GM21825 (cell line): Measurements from ENCODE around the gene FAM228B.

ENCODE experiments used
- ATAC-seq: cut with Tn5 transposase; IDR thresholded peaks from one replicate; pipeline ENCODE4 v1.9.1; 2021; ENCODE audit warnings: mild to moderate bottlenecking, moderate library complexity; ENCODE audit not compliant: unreplicated experiment

FAM228B gene

GRCh38 chr2:24200799-24201198, 77.5 kb downstream of the FAM228B start:
- no peak for ATAC-seq

DNA sequence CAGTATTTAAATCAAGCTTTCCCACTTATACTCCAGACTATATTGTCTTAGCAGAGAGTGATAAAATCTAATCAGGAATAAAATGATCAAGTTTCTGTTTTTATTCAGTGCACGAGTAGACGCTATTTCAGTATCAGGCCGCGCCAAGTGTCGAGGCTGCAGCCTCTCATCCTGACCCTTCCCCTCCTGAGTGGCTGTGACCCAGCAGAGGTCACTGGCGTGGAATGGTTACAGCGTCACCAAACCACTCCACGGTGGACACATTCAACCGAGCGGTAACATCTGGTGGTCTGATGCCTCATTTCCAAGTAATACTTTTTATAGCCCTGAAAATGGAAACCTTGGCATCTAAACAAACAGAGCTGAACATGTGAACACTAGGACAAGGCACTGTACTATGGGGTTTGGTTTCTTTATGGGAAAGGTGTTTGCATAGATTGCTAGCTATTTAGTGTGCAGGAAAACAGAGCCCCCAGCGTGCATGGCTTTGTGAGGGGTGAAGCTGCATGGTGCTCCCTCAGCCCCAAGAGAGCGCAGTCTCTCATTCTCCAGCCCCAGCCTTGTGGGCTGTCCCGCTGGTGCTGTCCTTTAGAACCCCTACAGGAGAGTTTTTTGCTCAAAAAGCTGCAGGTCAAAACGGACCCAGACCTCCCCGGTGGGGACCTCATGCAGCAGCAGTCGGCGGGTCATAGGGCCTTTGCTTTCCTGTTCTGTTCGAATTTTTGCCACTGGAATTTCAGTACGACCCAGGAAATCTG, 79.9 kb downstream of the FAM228B start:
- no peak for ATAC-seq

DNA sequence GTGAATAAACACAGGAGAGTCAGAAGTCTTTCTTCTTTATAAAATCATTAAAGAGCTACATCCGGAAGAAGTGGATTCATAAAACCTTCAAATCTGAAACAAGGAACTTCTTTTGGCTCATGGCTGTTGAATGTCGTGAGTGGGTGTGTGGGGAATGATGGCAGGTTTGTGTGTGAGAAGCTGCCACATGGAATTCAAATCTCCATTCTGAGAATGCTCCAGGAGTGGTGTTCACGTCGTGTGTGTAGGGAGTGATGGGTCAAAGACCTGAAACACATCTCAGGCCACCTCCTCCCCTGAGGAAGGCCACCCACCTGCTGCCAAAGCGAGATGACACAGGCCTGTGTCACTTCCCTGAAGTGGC, 80.5 kb downstream of the FAM228B start:
- no peak for ATAC-seq

GRCh38 chr2:24204505-24204904, 81.2 kb downstream of the FAM228B start:
- no peak for ATAC-seq

GRCh38 chr2:24205131-24205530, 81.9 kb downstream of the FAM228B start:
- no peak for ATAC-seq

- ATAC-seq = no peak
Measured at GRCh38 chr2:24206242-24206641, 83.0 kb downstream of the FAM228B start.

DNA sequence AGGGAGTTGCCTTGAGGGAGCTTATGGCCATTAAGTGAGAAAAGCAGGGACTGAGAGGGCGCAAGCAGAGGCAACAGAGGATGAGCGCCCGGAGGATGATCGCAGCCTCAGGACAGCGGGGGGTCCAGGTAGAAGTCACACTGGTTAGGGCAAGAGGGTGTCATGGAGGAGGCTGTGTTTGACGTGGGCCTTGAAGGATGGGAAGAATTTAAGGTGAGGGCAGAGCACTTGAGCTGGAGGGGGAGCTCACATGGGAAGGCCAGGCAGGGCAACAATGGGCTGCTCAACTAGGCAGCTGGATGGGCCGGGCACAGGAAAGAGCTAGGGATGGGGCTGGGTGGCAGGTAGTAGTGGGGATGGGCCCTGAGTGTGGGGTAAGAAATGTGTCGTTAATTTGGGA, 83.4 kb downstream of the FAM228B start:
- no peak for ATAC-seq

GRCh38 chr2:24207359-24207758, 84.1 kb downstream of the FAM228B start:
- no peak for ATAC-seq

DNA sequence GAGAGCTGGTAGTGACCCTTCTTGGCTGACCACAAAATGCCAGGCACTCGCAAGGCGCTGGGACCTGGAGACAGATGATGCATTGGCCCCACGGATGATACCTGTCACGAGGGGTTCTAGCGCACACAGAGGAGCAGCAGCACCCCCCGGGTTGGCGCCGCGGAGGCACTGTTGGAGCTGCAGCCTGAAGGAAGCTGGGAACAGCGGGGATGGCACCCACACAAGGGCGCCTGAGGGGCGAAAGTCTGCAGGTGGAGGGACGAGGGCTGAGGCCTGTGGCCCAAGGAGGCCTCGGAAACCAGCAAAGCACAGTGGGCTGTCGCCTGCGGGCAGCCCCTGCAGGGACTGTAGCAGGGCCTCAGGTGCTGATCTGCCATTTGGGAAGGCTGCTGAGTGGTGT, 85.2 kb downstream of the FAM228B start:
- no peak for ATAC-seq

- ATAC-seq = no peak
Measured at GRCh38 chr2:24209389-24210105, 86.3 kb downstream of the FAM228B start.

- ATAC-seq = no peak
Measured at GRCh38 chr2:24210106-24210455, 86.8 kb downstream of the FAM228B start.

- no peak for ATAC-seq
Measured at GRCh38 chr2:24210723-24211122, 87.5 kb downstream of the FAM228B start.

DNA sequence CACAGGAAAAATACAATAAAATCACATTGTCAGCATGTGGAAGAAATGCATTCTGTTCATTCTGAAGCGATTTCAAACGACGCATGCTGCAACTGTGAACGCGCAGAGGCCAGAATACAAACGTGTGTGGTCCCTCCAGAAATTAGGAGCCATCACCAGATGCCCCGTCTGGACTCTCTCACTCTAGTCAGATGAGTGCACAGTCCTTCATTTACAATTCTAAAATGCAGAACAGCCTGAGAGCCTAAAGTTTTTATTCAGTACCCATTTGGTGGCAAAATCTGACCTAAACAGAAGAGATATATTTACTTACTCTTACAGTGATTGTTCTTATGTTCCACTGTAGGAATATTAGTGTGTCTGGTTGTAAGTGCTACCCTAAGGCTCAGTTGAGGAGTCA, 88.1 kb downstream of the FAM228B start:
- no peak for ATAC-seq

- ATAC-seq = peak; percentile 87
Measured at GRCh38 chr2:24214880-24215279, 91.6 kb downstream of the FAM228B start.
